PFSK-1 (cell line): ENCODE data around the gene TSPAN19.

Experiments
- FOXP2 ChIP-seq: optimal IDR thresholded peaks from 2 replicates; pipeline ENCODE3; 2011; ENCODE audit warnings: borderline replicate concordance, control low read depth, inconsistent platforms; ENCODE audit not compliant: insufficient read depth; ENCODE audit errors: extremely low read length, extremely low read depth
- POLR2AphosphoS5 ChIP-seq: IDR thresholded peaks from 2 replicates; pipeline ENCODE4 v1.6.1; 2012; ENCODE audit warnings: low read depth, mild to moderate bottlenecking, control low read depth, low read length, moderate library complexity
- REST ChIP-seq, 2 experiments: IDR thresholded peaks; 2 replicates each; pipeline versions ENCODE4 v1.6.1 to v1.8.0; 2011 to 2012; ENCODE audit warnings: low read depth in 2 of 2, low read length in 2 of 2, control low read depth in 1 of 2, inconsistent platforms in 1 of 2, mild to moderate bottlenecking in 1 of 2, moderate library complexity in 1 of 2; ENCODE audit not compliant: insufficient read depth in 1 of 2
- SIN3A ChIP-seq: IDR thresholded peaks from 2 replicates; pipeline ENCODE4 v1.6.1; 2012; ENCODE audit warnings: mild to moderate bottlenecking, low read length, moderate library complexity, borderline replicate concordance; ENCODE audit not compliant: insufficient read depth
- TAF1 ChIP-seq: IDR thresholded peaks from 2 replicates; pipeline ENCODE4 v1.6.1; 2012; ENCODE audit warnings: low read length, control low read depth, borderline replicate concordance; ENCODE audit not compliant: insufficient read depth

TSPAN19 gene

GRCh38 chr12:85017618-85018017, 18.5 kb downstream of the TSPAN19 start:
- TF ChIP-seq SIN3A (no peak), FOXP2 (no peak), REST (IDR thresholded peaks at IDR 0.05; ENCODE audit: insufficient read depth in 1 of 2, low read depth in 2 of 2, low read length in 2 of 2) (no peak), POLR2AphosphoS5 (no peak), TAF1 (no peak)

- no peak for TF ChIP-seq REST (IDR thresholded peaks at IDR 0.05; ENCODE audit: insufficient read depth in 1 of 2, low read depth in 2 of 2, low read length in 2 of 2)
- TF ChIP-seq TAF1 = no peak
- TF ChIP-seq FOXP2 = no peak
- TF ChIP-seq SIN3A = no peak
- TF ChIP-seq POLR2AphosphoS5 = no peak
Observed at GRCh38 chr12:85017133-85017532, 18.9 kb downstream of the TSPAN19 start.

GRCh38 chr12:85016413-85016812, 19.7 kb downstream of the TSPAN19 start:
- TF ChIP-seq TAF1 (peak; percentile 55; the same call in 1 of the 2 replicates), POLR2AphosphoS5 (peak; percentile 46), REST (IDR thresholded peaks at IDR 0.05; ENCODE audit: insufficient read depth in 1 of 2, low read depth in 2 of 2, low read length in 2 of 2) (no peak), SIN3A (0 out of 2 replicates have a peak, but pooled peaks have one; percentile 43), FOXP2 (peak; percentile 46)

- TF ChIP-seq POLR2AphosphoS5 (no peak), FOXP2 (no peak), TAF1 (no peak), SIN3A (no peak), REST (IDR thresholded peaks at IDR 0.05; ENCODE audit: insufficient read depth in 1 of 2, low read depth in 2 of 2, low read length in 2 of 2) (no peak)
Observed at GRCh38 chr12:85007836-85008235, 28.2 kb downstream of the TSPAN19 start.

GRCh38 chr12:85006206-85006605, 29.9 kb downstream of the TSPAN19 start:
- TF ChIP-seq REST (IDR thresholded peaks at IDR 0.05; ENCODE audit: insufficient read depth in 1 of 2, low read depth in 2 of 2, low read length in 2 of 2) (no peak), POLR2AphosphoS5 (no peak), SIN3A (no peak), FOXP2 (no peak), TAF1 (no peak)
